LHCN-M2 (cell line): Measurements from ENCODE around the gene CNTNAP2. TPM values are rescaled to one million over a fixed set of nuclear protein-coding genes. Genes with fewer than 3 reads are reported as not detected.

Source experiments
- DNase-seq: peaks from one replicate; pipeline ENCODE4 v3.0.0-alpha.2; 2012; ENCODE audit warnings: low read depth
- total RNA-seq: library from RNA; depleted of rRNA; stranded (reverse); fragments of >200 nt; gene quantifications from 2 replicates; pipeline ENCODE4 v1.2.3, GENCODE V29; 2014

CNTNAP2 gene
- total RNA-seq, 1 experiment from 2014 or later = not detected

DNA sequence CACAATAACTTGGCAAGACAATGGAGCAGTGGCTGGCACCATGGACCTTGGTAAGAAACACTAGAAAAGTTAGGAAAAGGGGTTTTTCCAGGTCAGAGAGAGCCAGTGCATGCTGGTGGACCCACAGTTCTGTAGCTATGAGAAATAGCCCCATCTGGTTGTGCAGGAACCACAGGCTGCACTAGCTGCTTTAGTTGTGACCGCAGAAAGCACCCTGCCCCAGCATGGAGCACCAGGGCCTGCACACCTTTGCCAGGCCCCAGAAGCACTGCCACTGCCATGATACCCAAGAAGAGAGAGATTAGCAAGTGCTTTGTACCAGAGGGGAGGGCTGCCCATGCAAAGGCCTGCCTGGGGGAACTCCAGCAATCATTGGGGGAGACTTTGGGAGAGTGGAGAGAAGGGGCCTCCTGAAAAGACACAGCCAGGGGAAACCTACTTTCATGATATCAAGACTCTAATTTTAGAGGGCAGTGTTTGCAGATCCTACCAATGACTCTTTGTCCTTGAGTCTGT, 2217.9 kb downstream of the CNTNAP2 start:
- no peak for DNase-seq

DNA sequence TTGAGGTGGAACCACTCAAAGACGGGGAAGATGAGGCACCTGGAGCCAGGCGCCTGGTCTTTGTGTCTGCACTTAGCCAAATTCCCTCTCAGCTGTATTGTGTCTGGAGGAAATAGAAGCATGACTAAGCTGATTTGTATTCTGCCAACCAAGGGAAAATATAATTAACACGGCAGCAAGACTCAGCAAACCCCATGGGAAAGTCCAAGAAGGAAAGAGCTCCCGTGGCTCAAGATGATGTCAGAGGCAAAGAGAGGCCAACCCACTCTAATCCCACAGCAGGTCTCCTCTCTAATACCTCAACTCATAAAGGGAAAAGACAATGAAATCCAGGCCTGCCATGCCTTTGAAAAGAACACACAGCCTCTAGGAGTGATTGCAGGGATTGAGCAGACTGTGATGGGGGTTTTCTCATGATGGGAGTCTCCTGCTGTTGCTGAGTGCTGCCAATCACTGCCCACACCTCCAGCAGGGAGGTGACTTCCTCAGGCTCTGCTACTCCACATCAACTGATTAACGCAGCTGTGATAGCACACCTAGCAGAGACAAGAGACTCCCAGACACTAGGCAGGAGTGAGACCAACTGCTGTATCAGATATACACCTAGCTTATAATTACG, 2218.5 kb downstream of the CNTNAP2 start:
- peak; percentile 7 for DNase-seq

DNA sequence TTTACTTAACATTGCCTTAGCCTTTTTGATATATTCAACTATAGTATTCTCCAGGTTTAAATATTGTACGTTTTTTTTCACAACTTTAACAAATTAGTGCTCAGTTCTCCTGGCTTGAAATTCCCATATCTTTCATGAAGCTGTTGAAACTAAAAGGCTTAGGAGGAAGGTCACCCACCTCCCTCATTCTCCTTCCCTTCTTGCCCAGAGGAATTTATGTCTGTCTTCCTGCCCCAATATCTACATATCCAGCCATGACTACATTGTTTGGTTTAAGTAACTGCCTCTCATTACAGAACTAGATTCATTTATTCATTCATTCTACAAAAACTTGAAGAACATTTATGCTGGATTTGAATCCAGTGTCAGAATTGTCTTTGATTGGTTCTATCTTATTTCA, 2219.2 kb downstream of the CNTNAP2 start:
- DNase-seq = no peak

DNA sequence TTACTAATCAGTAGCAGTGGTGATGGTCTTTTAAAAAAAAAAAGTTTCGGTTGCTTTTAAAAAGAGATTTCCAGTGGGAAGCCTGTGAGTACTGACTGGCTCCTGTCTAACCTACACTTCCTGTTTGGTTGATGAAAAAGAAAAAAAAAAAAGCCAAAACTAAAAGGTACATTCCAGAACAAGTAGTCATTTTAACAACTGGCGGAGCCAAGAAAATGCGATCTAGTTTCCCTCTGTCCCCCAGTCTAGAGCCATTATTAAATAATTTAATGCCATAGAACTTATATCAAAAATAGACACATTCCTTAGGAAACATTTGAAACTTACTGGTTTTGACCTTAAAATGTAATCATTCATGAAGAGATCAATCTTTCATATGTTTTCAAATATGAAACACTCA, 2219.8 kb downstream of the CNTNAP2 start:
- no peak for DNase-seq

DNA sequence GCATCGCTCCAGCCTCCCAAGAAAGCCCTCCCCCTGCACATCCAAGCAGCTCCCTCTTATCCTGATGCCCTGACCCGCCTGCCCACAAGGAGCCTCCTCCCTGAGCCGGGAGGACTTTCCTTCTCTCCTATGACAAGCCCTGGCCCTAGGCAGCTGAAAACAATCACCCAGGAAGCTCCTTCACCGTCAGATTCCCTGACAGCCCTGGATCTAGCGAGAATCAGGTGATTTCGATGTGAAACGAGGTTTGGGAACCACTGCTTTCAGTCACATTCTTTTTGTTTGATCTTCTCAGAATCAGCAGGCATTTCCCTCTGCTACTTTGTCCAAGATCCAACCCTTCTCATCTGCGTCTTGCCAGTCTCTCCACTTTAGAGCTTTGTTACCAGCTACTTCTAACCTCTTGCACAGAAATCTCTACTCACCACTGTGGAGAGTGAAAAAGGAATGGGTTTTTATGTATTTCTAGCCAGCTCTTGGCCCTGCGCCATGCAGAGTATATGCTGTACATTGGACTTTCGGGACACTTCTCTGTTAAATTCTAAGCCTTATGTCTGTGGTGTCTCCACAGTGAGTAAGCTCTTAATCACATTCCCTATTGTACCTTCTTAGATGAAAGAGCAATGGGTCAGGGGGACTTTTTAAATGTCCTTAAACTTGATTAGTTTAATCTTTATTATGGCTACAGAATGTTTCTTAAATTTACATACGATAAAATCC, 2220.8 kb downstream of the CNTNAP2 start:
- no peak for DNase-seq

DNA sequence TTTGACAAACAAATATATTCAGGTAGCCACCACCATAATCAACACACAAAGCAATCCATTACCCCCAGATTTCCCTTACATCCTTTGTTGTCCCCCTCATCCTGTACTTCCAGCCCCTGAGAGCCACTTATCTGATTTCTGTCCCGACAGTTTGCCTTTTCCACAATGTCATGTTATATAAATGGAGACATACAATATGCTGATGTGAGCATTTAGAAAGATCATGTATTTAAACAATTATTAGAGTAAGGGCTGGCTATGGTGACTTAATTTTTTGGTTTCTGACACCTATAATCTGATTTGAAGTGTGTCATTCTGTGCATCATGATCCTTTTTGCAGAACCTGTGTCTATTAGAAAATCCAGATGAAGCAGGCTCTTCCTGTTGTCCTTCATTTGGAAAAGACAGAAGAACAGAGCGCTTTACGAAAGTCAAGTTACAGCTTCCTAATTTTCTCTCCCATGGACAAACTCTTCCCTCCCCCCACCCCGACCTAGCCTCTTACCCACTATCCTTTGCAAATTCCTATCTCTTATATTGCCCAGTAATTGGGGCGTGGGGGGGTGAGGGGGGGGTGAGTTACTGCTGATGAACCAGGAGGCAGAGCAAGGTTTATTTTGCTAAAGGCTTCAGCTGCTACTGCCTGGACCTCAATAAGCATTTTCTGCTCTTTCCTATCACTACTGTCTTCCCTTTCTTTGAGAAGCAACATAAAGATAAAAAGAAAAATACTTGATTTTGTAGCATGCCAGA, 2221.6 kb downstream of the CNTNAP2 start:
- DNase-seq = no peak

DNA sequence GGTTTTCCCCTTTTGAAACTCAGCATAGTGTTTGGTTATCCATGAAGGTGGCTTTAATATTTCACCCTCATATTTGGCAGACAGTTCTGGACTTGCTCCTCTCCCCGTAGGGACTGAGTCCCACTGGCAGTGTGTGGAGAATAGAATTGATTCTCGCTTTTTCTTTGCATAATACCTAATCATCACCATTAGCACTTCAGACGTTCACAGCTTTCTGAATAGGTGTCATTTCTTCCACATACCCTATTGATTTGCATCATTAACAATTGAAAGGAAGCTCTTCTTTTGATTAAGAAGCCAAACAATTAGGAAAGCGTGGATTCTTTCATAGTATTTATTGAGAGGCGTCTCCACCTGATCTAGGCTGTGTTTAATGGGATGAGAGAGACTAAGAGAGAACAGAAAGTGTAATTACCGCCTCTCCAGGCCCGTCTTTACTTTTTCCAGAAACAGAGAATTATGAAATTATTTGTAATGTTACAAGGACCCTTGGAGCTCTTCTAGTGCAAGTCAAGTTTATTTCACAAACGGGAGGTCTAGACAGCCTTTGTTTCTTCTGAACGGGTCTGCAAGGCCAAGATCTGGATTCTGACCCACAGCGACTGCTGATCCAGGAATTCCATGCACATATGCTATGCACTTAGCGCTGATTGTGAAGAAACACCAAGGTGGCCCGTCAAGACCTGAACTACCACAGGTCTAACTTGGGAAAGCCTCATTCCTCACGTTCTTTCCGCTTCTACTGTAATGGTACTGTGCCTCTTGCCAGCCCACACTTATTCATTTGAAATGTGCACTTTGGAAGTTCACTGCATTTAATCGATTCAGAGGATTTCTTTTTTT, 2224.1 kb downstream of the CNTNAP2 start:
- no peak for DNase-seq

DNA sequence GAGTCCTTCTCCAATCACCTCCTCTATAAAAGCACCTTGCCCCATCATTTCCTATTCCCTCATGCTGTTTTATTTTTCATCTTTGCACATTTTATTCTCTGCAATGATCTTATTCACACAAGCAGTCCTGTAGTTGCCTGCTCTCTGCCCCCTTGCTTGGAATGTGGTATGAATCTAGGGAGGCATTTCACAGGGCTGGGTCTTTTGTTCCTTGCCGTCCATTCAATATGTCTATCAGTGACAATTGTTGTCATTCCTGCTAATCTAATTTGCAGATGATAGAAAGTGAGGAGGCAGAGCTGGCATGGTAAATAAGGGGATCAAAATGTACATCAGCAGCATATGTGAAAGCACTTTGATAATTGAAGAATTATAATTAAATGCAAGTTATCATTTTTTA, 2227.8 kb downstream of the CNTNAP2 start:
- DNase-seq = no peak

DNA sequence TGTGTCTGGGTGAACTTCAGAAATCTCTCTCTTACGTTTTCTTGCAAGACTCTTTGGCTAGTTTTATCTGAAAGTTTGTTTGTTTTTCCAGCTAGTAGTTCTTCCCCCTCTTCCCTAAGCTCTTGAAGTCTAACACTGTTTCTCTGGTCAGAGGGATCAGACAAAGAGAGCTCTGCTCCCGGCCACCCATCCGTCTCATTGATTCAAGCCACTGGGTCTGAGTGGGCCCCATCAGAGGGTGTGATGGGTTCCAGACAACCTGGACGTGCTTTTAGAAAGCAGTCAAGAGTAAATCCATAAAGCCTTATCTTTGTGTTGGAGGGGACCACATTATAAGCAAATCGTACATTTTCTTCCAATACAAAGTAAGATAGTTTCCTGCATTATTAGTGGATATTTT, 2231.4 kb downstream of the CNTNAP2 start:
- no peak for DNase-seq

DNA sequence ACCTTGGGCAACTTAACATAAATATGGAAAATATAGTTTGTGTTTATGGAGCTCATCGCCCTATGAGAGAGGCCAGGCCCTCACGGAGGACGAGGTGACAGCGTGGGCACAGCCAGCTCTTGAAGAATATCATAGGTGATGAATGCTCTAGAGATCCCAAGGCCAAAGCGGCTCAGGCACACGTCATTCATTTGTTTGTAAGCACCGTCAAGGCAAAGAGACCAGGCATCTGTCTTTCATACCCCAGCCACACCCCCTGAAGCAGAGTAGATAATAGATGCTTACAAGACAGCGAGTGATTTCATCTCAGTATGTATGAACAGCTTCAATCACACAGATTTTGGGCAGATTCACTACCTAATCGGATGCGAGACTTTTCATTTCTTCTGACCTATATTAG, 2231.9 kb downstream of the CNTNAP2 start:
- no peak for DNase-seq

DNA sequence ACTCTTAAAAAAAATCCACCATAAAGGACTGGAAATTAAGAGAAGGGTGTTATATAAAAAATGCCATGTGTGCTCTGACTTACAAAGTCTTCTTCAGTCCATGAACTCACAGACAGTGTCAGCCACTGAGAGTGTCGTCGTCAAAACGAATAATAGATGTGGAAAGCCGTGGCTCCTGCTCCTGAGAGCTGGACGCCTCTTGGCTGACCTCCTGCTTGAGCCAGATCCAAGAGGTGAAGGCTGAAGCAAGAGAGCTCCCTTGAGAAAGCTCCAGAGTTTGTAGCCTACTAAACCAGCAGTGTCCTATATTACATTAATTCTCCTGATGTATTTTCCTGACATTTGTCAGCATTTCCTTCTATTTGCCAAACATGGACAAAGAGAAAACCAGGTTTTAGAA, 2239.7 kb downstream of the CNTNAP2 start:
- DNase-seq = no peak

DNA sequence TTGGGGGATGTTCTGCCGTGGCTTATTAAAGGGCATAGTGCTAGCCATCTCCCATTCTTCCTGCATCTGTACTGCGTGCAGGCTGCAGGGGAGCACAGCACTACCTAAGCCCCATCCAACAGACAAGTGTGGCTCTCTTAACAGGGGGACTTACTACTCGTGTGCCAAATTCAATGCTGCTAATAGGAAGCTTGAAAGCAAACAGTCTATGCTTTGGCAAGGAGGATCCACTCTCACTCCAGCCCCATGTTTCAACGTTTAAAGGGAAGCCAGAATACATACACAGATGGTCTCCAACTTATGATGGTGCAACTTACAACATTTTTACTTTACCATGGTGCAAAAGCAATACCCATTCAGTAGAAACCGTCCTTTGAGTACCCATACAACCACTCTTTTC, 2245.9 kb downstream of the CNTNAP2 start:
- DNase-seq = no peak

DNA sequence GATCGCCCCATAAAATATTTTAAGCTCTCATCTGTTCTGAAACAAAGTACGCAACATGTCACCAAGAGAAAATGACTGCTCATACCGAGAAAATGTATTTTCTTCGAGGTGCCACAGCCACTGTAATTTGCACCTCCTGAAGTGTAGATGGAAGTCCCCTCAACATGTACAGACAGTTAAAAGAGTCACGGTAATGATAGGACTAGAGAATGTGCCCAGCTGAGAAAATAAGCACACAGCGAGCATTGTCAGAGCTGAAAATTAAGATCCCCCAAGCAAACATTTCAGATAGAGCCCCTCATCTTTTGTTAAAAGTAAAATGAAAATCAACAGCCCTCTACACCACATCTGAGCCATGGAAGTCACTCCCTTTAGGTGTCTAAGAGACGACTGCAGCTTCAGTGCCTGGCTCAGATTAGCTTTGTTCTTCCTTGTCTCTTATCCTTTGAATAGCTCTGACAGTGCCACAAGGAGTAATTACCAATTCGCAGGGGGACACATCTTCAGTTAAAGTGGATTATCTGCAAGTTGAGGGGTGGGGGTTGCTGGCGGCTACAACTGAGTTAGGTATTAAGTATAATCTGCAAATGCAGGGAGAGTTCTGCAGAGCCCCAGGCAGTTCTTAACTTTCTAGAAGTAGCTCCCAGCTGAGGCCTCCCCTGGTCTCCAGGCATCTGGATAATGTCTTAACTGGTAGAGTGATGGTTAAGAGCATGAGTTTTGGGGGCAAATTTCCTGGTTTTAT, 2251.3 kb downstream of the CNTNAP2 start:
- DNase-seq = no peak

DNA sequence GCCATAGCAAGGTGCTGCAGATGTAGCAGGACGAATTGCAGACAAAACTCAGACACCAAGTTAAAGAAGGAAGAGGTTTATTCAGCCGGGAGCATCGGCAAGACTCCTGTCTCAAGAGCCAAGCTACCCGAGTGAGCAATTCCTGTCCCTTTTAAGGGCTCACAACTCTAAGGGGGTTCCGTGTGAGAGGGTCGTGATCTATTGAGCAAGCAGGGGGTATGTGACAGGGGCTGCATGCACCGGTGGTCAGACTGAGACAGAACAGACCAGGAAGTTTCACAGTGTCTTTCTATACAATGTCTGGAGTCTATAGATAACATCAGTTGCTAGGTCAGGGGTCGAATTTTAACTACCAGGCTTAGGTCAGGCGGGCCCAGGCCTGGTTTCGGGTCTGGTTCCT, 2252.0 kb downstream of the CNTNAP2 start:
- DNase-seq = no peak

DNA sequence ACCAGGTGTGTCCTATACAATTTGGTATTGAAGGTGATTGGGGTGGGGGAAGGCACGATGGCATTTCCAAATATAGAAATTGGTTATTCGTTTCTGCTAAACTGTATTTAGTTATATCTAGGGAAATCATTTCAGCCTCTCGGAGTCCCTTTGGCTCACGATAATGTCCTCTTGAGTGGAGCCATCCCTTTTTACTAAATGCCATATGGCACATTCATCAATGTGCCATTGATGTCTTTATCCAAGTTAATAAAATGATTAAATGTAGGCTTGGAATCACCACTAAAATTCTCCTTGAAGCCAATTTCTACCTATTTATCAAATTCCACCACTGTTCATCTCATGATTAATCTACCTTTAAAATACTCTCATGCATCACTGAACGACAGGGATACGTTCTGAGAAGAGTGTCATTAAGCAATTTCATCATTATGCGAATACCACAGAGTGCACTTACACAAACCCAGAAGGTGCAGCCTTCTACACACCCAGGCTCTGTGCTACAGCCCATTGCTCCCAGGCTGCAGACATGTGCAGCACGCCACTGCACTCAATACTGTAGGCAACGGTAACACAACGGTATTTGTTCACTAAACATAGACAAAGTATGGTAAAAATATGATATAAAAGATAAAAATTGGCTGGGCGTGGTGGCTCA, 2254.8 kb downstream of the CNTNAP2 start:
- DNase-seq = no peak

DNA sequence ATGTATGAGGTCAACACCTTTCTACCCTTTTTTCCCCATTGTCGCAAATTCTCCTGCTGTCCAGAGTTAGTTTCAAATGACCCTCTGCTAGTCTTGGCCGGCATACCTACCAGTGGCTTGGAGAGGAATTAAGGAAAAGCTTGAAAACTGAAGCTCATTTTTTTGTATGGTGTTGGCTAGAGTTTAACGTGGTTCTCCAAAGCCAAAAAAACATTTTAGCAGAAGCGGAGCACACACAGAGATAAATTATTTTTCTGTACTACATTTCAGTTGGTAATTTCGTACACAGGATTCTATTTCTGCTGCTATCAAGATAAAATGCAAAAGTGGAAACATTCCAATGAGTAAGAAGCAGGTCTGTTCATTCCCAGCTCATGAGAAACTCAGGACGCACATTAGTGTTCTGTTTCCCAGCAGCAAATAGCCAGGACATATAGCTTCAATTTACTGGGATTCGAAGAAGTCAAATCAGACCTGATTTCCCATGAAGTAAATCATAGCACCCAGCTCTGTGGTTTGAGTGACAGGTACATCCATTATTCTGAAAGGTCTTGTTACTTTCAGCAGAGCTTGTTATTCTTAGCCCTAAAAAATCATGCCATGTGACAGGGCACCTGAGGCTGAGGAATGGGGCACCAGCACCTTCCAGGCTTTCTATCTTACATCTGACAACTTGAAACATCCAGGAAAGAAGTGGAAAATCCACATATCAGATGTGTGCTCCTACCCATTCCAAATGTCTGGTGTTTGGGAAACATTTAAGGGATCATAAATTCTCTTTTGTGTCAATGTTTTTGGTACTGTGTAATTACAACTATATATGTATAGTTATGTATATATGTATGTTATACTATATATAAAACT, 2258.0 kb downstream of the CNTNAP2 start:
- no peak for DNase-seq

DNA sequence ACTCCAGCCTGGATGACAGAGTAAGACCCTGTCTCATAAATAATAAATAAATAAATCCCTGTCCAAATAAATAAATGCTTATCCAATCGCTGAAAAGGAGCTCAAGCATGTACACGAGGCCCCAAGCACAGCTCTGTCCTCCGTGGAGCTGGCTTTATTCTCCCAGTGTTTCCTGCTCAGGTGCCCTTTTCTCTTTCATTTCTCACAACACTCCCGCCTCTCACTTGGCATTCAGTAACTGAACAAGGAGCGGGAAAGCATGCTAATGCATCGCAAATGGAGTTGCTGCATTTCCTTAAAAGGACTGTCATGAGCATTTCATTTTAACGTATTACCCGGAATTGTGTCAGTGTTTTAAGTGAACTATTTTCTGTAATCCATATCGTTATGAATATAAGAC, 2263.1 kb downstream of the CNTNAP2 start:
- no peak for DNase-seq

DNA sequence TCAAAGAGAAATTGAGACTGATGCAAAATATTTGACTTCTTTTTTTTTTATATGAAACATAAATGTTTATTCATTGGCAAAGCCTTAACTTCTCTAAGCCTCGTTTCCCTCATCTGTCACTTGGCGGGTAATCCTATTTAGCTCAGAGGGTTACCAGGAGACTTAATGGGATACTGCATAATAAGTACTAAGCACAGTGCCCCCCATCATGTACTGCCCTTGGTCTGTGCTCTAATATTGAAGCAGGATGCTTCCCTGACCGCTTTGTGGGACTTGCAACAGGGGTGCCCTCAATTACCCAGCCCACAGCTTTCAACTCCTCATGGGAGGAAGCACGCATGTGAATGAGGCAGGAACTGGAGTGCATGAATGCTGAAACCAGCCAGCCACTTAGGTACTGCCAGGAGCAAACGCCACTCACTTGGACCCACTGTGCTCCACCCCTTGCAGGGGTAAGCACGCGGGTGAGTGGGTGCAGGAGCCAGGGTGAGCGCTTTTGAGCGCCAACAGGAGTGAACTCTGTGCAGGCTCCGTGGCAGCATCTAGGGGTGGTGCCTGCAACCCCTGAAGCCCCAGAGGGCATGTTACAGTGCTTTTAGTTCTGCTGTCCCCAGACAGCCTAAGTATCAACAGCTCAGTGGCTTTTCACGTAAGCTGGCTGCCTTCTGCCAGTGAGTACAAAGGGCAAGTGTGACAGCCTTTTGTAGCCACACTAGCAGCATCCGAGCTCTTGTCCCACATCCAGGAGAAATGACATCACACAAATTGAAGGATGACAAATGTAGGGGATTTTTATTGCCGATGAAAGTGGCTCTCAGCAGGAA, 2264.2 kb downstream of the CNTNAP2 start:
- no peak for DNase-seq

DNA sequence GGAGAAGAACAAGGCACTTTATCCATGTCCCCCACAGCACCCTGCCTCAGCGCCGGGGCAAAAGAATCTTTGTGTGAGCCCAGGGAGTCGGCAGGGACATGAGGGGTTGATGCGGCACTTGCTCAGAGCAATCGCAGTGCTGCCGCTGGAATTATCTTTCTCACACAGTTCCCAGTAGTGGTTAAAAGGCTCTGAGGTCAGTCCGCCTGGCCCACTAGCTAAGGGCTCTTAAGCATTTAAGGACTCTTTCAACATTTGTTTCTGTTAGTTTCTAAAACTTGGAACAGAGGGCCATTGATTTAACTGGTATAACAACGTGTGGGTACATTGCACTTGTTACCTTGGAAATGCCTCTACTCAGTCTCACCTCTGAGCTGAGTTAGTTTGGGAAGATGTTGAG, 2266.0 kb downstream of the CNTNAP2 start:
- DNase-seq = no peak
